Suprapubic skin (tissue), 4 donors: ENCODE data around the gene SIK3. TPM values are rescaled to one million over a fixed set of nuclear protein-coding genes. Genes with fewer than 3 reads are reported as not detected.

Experiments
- DNase-seq, 2 donors: peaks; one replicate each; pipeline ENCODE4 v3.0.0-alpha.2; 2019; ENCODE audit warnings: low spot score in 2 of 2
- H3K27ac ChIP-seq: fragments of 200-600 bp; sonication (generic); one replicate; pipeline ENCODE4 v1.5.1; 2019
- H3K27me3 ChIP-seq: fragments of 200-600 bp; sonication (generic); one replicate; pipeline ENCODE4 v1.5.1; 2019
- H3K36me3 ChIP-seq: fragments of 200-600 bp; sonication (generic); one replicate; pipeline ENCODE4 v1.5.1; 2019
- H3K4me1 ChIP-seq: fragments of 200-600 bp; sonication (generic); one replicate; pipeline ENCODE4 v1.5.1; 2019
- H3K4me3 ChIP-seq: fragments of 200-600 bp; sonication (generic); one replicate; pipeline ENCODE4 v1.5.1; 2019; ENCODE audit warnings: mild to moderate bottlenecking
- H3K9me3 ChIP-seq: fragments of 200-600 bp; sonication (generic); one replicate; pipeline ENCODE4 v1.5.1; 2019
- CTCF ChIP-seq, 2 donors: fragments of 200-600 bp in 1 of 2; fragments of 450-650 bp in 1 of 2; sonication (generic) in 1 of 2; IDR thresholded peaks; one replicate each; pipeline ENCODE4 v1.5.1; 2016 to 2019; ENCODE audit warnings: antibody characterized with exemption in 2 of 2, mild to moderate bottlenecking in 1 of 2, moderate library complexity in 1 of 2
- EP300 ChIP-seq: sonication (generic); formaldehyde crosslinking; IDR thresholded peaks from one replicate; pipeline ENCODE4 v1.6.1; 2017; ENCODE audit warnings: antibody characterized with exemption
- POLR2A ChIP-seq, 2 donors: fragments of 450-650 bp; IDR thresholded peaks; one replicate each; pipeline ENCODE4 v1.6.1; 2017; ENCODE audit warnings: antibody characterized with exemption in 2 of 2, mild to moderate bottlenecking in 2 of 2, moderate library complexity in 2 of 2
- POLR2AphosphoS5 ChIP-seq, 3 donors: sonication (generic); formaldehyde crosslinking; IDR thresholded peaks; one replicate each; pipeline ENCODE4 v1.6.1; 2017; ENCODE audit warnings: antibody characterized with exemption in 3 of 3
- WGBS: methylation state at CpG from one replicate; pipeline ENCODE4 v1.1.5; 2018; 5-methylcytosine and 5-hydroxymethylcytosine counted together
- total RNA-seq, 4 donors: library from RNA; depleted of rRNA; stranded (reverse); fragments of >200 nt; gene quantifications; one replicate each; pipeline ENCODE4 v1.1.0, GENCODE V29; 2016

The SIK3 gene
- total RNA-seq, 4 donors from 2014 or later = 31.6 to 60.8 (median 37.5) TPM

DNA sequence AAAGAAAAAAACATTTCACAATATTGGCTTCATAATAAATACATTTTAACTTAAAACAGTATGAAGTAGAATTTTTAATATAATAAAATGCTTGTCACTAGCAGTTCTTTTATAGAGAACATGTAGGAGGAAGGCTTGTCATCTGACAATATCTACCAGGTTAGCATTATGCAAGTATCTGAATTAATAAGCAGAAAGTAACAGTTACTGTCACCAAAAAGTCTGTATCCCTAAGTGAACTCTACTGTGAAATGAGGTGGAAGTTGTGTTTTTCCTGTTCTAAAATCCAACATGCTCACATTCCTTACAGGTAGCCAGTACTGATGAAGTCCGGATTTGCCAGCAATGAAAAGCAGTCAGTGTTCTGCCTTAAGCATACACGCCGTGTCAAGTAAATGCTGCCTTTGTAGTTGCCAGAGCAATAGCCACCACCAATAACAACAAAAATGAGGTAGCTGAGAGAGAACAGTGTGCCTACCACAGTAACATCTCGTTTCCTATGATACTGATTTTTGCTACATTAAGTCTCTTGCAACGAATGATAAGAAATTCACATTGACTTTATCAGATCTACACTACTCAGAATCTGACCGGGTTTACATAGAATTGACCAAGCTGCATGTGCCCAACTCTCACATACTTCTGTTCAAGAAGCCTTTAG lies 95.5 kb downstream of the SIK3 start:
- H3K27me3 ChIP-seq = no peaks in the 10 kb centered on the region
- H3K36me3 ChIP-seq = no peaks in the 10 kb centered on the region
- no peaks in the 10 kb centered on the region for H3K9me3 ChIP-seq
- TF ChIP-seq POLR2AphosphoS5 (IDR thresholded peaks at IDR 0.05) = no peak
- H3K27ac ChIP-seq = no peak overlapping the region
- H3K4me1 ChIP-seq = peaks cover 14% of the 10 kb centered on the region
- no peak overlapping the region for H3K4me3 ChIP-seq
- DNase-seq = no peak
- 66% methylated on average over 6 of the region's 6 CpGs for WGBS

DNA sequence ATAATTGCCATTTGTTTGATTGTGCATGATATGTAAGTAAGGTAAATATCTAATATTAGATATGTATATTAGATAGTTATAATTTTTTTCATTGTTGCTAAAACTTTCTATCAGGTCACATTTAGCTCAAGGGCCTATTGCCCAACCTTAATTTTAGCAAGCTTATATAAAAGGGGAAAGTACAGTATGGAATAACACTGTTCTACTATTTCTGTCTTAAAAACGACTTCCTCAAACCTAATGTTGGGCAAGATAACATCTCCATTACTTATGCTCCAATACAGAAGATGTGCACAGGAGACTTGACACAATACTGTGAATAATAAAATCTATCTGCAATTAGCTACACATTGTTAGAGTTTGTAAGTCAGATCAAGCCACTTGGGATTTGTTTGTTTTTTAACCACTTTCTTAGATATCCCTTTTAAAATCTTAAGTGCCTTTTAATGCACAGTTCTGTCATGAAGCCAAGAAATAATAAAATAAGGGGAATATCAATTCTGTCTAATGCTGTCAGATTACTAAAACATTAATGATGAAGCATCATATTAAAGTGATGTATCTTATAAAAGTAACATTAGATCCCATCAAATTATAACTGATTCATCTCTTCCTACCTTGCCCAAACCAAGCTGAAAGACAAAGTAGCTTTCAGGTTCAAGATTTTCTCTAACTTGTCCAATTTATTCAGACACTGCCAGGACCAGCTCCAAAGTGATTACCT lies 98.1 kb downstream of the SIK3 start:
- H3K4me3 ChIP-seq = no peak overlapping the region
- no peaks in the 10 kb centered on the region for H3K27me3 ChIP-seq
- no peak overlapping the region for H3K27ac ChIP-seq
- H3K36me3 ChIP-seq = no peaks in the 10 kb centered on the region
- no peaks in the 10 kb centered on the region for H3K9me3 ChIP-seq
- DNase-seq = no peak
- peaks cover 14% of the 10 kb centered on the region for H3K4me1 ChIP-seq
- TF ChIP-seq POLR2A (IDR thresholded peaks at IDR 0.05) (no peak), CTCF (IDR thresholded peaks at IDR 0.05) (no peak), POLR2AphosphoS5 (IDR thresholded peaks at IDR 0.05) (no peak), EP300 (no peak)
- whole genome bisulfite sequencing = 8% methylated on average over 1 of the region's 1 CpG

- no peaks in the 10 kb centered on the region for H3K27me3 ChIP-seq
- H3K36me3 ChIP-seq = no peaks in the 10 kb centered on the region
- WGBS = 98% methylated on average over 2 of the region's 2 CpGs
- H3K4me1 ChIP-seq = peaks cover 13% of the 10 kb centered on the region
- H3K9me3 ChIP-seq = no peaks in the 10 kb centered on the region
- DNase-seq = no peak
- H3K4me3 ChIP-seq = no peak overlapping the region
- H3K27ac ChIP-seq = no peak overlapping the region
- TF ChIP-seq EP300 = no peak
Measured at GRCh38 chr11:116997071-116997470, 101.2 kb downstream of the SIK3 start.

- DNase-seq = no peak
- WGBS = 75% methylated on average over 3 of the region's 3 CpGs
- no peak overlapping the region for H3K4me3 ChIP-seq
Measured at GRCh38 chr11:116994195-116994594, 104.0 kb downstream of the SIK3 start.

DNA sequence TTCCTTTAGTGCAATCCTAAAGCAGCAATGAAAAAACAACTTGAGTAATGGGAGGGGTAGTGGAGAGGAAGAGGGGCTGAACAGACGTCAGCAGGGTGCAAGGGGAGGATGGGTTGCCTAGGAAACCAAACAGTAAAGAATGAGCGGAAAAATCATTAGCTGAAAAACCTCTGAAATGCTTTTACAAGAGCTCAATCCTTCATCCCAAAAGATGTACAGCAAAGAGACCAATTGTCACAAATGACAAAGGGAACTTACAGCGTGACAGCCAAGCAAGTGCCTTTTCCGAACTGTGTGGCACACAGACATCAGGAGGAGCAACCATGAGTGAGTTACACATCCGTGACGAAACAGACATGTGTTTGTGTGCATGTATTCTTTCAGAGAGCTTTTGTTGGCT lies 104.6 kb downstream of the SIK3 start:
- WGBS = 53% methylated on average over 6 of the region's 6 CpGs
- Histone ChIP-seq H3K4me3 (no peak overlapping the region), H3K4me1 (peaks cover 16% of the 10 kb centered on the region), H3K36me3 (no peaks in the 10 kb centered on the region), H3K9me3 (no peaks in the 10 kb centered on the region), H3K27me3 (no peaks in the 10 kb centered on the region), H3K27ac (no peak overlapping the region)
- no peak for DNase-seq
- TF ChIP-seq POLR2A (IDR thresholded peaks at IDR 0.05) = no peak
- no peak for TF ChIP-seq CTCF (IDR thresholded peaks at IDR 0.05)
- TF ChIP-seq EP300 = no peak

More at GRCh38 chr11:116994195-116994594, 104.0 kb downstream of the SIK3 start:
- Histone ChIP-seq H3K4me1 (peaks cover 11% of the 10 kb centered on the region), H3K27me3 (no peaks in the 10 kb centered on the region), H3K9me3 (no peaks in the 10 kb centered on the region), H3K27ac (no peak overlapping the region), H3K36me3 (no peaks in the 10 kb centered on the region)
- TF ChIP-seq CTCF (IDR thresholded peaks at IDR 0.05) (no peak), EP300 (no peak), POLR2A (IDR thresholded peaks at IDR 0.05) (no peak), POLR2AphosphoS5 (IDR thresholded peaks at IDR 0.05) (no peak)

DNA sequence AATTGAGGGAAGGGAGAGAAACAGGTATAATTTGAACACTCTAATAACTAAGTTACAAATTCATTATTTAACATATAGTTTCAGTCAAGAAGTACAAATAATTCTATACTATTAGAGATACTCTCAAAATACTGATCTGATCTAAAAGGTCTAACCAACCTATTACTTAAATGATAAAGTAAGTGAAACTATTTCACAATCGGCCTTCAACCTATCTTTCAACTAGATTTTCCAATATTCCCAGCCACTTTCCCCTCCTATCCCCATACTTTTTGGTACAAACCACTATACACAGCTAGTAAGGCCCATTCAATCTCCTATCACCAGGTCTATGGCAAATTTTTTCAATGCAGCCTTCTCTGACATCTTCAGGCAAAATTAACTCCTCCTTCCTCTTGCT lies 106.7 kb downstream of the SIK3 start:
- TF ChIP-seq CTCF (IDR thresholded peaks at IDR 0.05) (no peak), POLR2A (IDR thresholded peaks at IDR 0.05) (no peak), EP300 (no peak), POLR2AphosphoS5 (IDR thresholded peaks at IDR 0.05) (no peak)
- 91% methylated on average over 1 of the region's 1 CpG for WGBS

More for the DNA sequence above, 106.7 kb downstream of the SIK3 start:
- Histone ChIP-seq H3K27me3 (no peaks in the 10 kb centered on the region), H3K9me3 (no peaks in the 10 kb centered on the region), H3K36me3 (no peaks in the 10 kb centered on the region), H3K27ac (no peak overlapping the region), H3K4me3 (no peak overlapping the region), H3K4me1 (peaks cover 26% of the 10 kb centered on the region)
- no peak for DNase-seq
